Measurements from ENCODE around the gene ABCC9. TPM values are rescaled to one million over a fixed set of nuclear protein-coding genes. Genes with fewer than 3 reads are reported as not detected.
"Not testable (repeated sequence)": the region's sequence is repeated elsewhere in the genome, so short reads cannot be mapped to it uniquely, and the experiment has no call there.

Gene ABCC9
- total RNA-seq, 1 donor, result 0.10 TPM

GRCh38 chr12:21910657-21911056 is 30.6 kb downstream of the ABCC9 start:
- Histone ChIP-seq H3K27me3 (ENCODE audit: insufficient read depth, low read length) (no peaks in the 10 kb centered on the region), H3K4me3 (ENCODE audit: low read length) (no peak overlapping the region), H3K4me1 (ENCODE audit: insufficient read depth, low read length) (no peaks in the 10 kb centered on the region), H3K9me3 (ENCODE audit: low read depth, low read length) (no peaks in the 10 kb centered on the region)

GRCh38 chr12:21907948-21908837 is 33.0 kb downstream of the ABCC9 start:
- Histone ChIP-seq H3K9me3 (ENCODE audit: low read depth, low read length) (no peaks in the 10 kb centered on the region), H3K4me3 (ENCODE audit: low read length) (no peak overlapping the region), H3K4me1 (ENCODE audit: insufficient read depth, low read length) (no peaks in the 10 kb centered on the region), H3K27me3 (ENCODE audit: insufficient read depth, low read length) (no peaks in the 10 kb centered on the region)

DNA sequence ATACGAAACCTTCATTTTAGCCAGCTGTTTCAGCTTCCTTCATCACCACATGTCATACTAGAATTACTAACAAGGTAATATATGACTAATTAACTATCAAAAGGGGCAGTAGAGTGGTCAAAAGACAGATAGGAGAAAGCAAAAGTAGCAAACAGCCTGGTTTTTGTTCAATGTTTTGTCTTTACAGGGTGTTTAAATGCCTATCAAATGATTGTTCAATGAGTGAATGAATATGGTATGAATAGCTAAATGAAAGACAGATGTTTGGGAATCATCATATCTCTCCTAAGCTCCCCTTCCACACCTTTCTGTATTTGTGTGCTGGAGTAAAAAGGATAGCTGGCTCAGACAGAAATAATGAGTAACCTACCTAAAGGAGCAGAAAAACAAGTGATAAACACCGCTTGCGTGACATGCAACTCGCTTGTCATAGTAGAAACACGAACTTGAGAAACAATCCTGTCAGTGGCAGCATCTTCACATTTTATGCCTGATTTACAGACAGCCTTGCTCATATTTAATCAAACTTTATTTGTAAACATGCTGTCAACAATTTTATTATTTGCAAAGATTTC is 34.2 kb downstream of the ABCC9 start:
- no peaks in the 10 kb centered on the region for H3K27me3 ChIP-seq (ENCODE audit: insufficient read depth, low read length)
- H3K4me1 ChIP-seq (ENCODE audit: insufficient read depth, low read length), result no peaks in the 10 kb centered on the region
- H3K9me3 ChIP-seq (ENCODE audit: low read depth, low read length), result no peaks in the 10 kb centered on the region
- no peak overlapping the region for H3K4me3 ChIP-seq (ENCODE audit: low read length)

- not testable (repeated sequence) for H3K27me3 ChIP-seq (ENCODE audit: insufficient read depth, low read length); H3K4me3 ChIP-seq (ENCODE audit: low read length); H3K4me1 ChIP-seq (ENCODE audit: insufficient read depth, low read length); H3K9me3 ChIP-seq (ENCODE audit: low read depth, low read length)
Observed at GRCh38 chr12:21899532-21899931, 41.7 kb downstream of the ABCC9 start.

DNA sequence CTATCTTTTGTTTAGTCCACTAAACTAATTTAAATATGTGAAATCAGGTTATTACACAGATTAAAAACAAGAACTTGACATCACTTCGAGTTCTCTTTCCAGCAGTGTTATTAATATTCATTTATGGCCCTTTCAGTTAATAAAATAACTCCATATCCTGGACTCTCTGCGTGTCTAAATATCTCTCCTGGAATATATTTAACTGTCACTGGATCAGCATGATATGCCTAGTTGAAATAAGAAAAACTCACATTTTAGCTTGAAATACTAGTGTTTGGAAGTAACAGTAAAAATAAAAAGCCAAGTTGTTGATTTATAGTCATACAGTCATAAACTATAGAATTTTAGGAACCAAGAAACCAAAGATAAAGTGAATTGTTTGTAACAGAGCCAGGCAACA is 45.6 kb downstream of the ABCC9 start:
- Histone ChIP-seq H3K4me1 (ENCODE audit: insufficient read depth, low read length) (no peaks in the 10 kb centered on the region), H3K4me3 (ENCODE audit: low read length) (no peak overlapping the region), H3K9me3 (ENCODE audit: low read depth, low read length) (no peaks in the 10 kb centered on the region), H3K27me3 (ENCODE audit: insufficient read depth, low read length) (no peaks in the 10 kb centered on the region)

DNA sequence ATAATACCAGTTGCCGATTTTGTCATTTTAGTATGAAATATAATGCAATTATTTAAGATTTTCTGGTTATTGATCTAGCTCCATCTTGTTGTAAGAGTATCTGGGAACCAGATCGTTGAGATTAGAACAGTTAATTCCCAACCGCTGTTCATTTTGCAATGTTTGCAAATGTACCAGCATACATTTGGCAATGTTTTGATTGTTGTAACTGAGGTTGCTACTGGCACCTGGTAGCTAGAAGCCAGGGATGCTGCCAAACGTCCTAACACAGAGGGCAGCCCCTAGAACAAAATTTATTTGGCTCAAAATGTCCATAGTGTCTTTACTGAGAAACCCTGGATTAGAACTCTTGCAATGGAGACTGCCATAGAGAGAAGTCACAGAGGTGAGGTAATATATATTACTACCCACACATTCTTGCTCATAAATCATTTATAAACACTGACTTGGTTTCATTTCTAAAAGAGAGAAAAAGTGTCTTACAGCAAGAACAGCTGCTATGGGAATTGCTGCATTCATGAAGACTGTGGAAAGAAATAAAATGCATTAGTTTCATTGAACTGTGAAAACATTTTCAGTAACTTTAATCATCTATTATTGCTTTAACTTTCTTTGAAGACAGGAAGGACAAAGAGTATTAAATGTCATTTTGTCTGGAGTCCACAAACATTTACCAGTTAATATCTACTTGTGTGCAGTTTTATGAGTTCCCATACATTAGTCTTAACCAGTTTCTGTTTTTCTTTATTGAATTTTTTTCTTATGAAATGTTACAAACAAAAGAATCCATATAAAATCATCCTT is 46.2 kb downstream of the ABCC9 start:
- H3K9me3 ChIP-seq (ENCODE audit: low read depth, low read length), result no peaks in the 10 kb centered on the region
- H3K27me3 ChIP-seq (ENCODE audit: insufficient read depth, low read length), result no peaks in the 10 kb centered on the region
- no peak overlapping the region for H3K4me3 ChIP-seq (ENCODE audit: low read length)
- H3K4me1 ChIP-seq (ENCODE audit: insufficient read depth, low read length), result no peaks in the 10 kb centered on the region

DNA sequence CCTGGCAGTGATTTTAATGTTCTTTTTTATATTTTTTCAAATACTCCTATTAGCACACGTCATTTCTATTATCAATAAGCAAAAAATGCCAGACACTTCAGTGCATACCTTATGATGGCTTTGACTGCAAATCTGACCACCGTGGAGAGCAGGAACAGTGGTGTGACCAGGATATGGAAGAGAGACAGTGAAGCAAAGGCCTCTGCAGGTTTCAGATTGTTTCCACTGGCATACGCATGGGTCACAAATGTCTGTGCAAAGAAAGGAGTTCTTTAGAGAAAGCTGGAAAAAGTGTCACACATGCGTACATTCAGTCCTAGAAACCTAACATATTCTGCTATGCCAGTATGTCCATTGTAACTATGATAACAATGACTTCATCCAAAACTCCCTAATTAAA is 47.3 kb downstream of the ABCC9 start:
- Histone ChIP-seq H3K9me3 (ENCODE audit: low read depth, low read length) (no peaks in the 10 kb centered on the region), H3K27me3 (ENCODE audit: insufficient read depth, low read length) (no peaks in the 10 kb centered on the region), H3K4me1 (ENCODE audit: insufficient read depth, low read length) (no peaks in the 10 kb centered on the region), H3K4me3 (ENCODE audit: low read length) (no peak overlapping the region)

- no peaks in the 10 kb centered on the region for H3K27me3 ChIP-seq (ENCODE audit: insufficient read depth, low read length)
Observed at GRCh38 chr12:21892341-21892740, 48.9 kb downstream of the ABCC9 start.

DNA sequence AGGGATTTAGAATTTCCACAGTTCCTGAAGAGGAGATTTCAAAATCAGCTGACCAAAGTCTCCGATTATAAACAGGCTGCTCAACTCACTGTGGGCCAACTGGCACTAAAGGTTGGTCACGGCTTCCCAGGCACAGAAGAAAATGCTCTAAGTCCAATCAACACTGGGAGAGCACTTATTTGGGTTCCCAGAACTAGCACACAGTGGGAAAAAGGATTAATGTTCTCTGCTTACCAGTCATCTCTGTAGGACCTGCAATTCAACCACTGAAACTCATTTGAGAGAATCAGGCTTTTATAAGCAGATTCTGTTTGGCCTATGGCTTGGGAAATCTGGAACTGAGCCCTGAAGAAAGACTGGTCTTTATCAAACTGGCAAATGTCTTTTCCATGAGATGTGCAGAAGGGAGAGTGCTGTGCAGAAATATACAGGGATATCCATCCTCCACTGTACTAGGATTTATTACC is 49.4 kb downstream of the ABCC9 start:
- Histone ChIP-seq H3K27me3 (ENCODE audit: insufficient read depth, low read length) (no peaks in the 10 kb centered on the region), H3K4me1 (ENCODE audit: insufficient read depth, low read length) (no peaks in the 10 kb centered on the region), H3K4me3 (ENCODE audit: low read length) (no peak overlapping the region), H3K9me3 (ENCODE audit: low read depth, low read length) (no peaks in the 10 kb centered on the region)

More at GRCh38 chr12:21892341-21892740, 48.9 kb downstream of the ABCC9 start:
- no peaks in the 10 kb centered on the region for H3K4me1 ChIP-seq (ENCODE audit: insufficient read depth, low read length)
- H3K9me3 ChIP-seq (ENCODE audit: low read depth, low read length), result no peaks in the 10 kb centered on the region
- H3K4me3 ChIP-seq (ENCODE audit: low read length), result no peak overlapping the region

- Histone ChIP-seq H3K4me1 (ENCODE audit: insufficient read depth, low read length) (no peaks in the 10 kb centered on the region), H3K9me3 (ENCODE audit: low read depth, low read length) (no peaks in the 10 kb centered on the region), H3K27me3 (ENCODE audit: insufficient read depth, low read length) (no peaks in the 10 kb centered on the region), H3K4me3 (ENCODE audit: low read length) (no peak overlapping the region)
Observed at GRCh38 chr12:21888276-21888863, 52.9 kb downstream of the ABCC9 start.

DNA sequence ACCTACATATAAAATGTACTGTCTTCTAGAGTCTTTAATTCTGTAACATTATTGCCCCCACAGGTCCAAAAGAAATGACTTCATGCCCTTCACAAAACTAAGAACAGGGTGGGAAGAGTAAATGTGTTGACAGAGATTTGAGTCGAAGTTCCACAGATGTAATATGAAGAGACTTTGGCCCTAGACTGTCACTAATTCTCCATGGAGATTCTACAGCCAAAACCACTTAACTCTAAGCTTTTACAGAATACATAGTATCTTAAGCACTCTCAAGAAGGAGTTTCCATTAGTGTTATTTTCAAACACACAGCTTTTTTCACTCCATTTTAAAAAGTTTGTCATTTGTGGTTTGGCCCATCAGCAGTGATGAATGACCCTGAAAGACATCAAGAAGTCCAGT is 56.3 kb downstream of the ABCC9 start:
- Histone ChIP-seq H3K4me3 (ENCODE audit: low read length) (no peak overlapping the region), H3K27me3 (ENCODE audit: insufficient read depth, low read length) (no peaks in the 10 kb centered on the region), H3K4me1 (ENCODE audit: insufficient read depth, low read length) (no peaks in the 10 kb centered on the region), H3K9me3 (ENCODE audit: low read depth, low read length) (no peaks in the 10 kb centered on the region)

DNA sequence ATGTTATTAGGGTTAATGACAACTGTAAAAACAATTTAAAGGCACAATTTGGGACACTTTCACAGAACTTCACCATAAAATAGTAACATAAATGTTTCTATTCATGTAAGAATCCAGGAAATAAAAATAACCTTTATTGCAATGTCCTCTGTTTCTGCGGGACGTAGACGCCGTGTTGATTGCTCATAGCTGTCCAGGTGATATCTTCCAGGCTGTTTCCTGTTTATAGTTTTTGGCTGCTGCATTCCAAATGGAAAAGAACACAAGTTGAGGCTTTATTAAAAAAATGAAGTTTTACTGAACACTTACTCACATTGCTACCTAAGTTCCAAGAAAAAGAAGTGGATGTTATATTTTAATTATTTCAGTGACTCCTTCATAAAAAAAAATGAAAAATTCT is 58.6 kb downstream of the ABCC9 start:
- H3K27me3 ChIP-seq (ENCODE audit: insufficient read depth, low read length), result no peaks in the 10 kb centered on the region
- no peak overlapping the region for H3K4me3 ChIP-seq (ENCODE audit: low read length)
- no peaks in the 10 kb centered on the region for H3K9me3 ChIP-seq (ENCODE audit: low read depth, low read length)
- H3K4me1 ChIP-seq (ENCODE audit: insufficient read depth, low read length), result no peaks in the 10 kb centered on the region

DNA sequence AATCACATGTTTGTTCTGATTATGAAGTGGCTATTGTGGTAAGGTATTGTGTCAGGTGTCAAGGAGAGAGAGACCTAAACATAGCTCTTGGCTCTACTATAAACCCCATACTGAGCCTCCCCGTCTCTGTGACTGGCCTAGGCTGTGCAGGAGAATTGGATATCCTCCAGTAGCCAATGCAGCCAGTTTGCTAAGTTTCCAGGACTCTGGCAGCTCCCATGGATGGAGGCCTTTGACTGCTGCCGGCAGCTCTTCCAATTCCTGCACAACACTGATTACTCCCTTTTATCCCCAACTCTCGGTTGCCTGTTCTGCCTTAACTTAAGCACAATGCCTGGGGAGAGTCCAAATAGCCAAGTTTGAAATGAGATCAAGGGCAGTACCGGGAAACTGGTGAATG is 59.3 kb downstream of the ABCC9 start:
- Histone ChIP-seq H3K4me1 (ENCODE audit: insufficient read depth, low read length) (no peaks in the 10 kb centered on the region), H3K27me3 (ENCODE audit: insufficient read depth, low read length) (no peaks in the 10 kb centered on the region), H3K9me3 (ENCODE audit: low read depth, low read length) (no peaks in the 10 kb centered on the region), H3K4me3 (ENCODE audit: low read length) (no peak overlapping the region)

DNA sequence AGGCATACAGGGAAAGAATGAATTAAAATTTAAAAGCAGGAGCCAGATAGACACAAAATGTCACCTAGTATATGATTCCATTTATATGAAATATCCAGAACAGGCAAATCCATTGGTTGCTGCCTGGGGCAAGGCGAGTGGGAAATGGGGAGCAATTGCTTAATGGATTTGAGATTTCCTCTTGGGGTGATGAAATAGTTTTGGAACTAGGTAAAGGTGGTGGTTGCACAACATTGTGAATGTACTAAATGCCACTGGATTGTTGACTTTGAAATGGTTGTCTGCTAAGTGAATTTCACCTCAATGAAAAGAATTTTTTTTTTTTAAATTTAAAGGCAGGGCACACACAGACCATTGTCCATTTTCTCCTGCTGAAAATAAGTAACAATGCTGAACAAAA is 61.9 kb downstream of the ABCC9 start:
- no peaks in the 10 kb centered on the region for H3K4me1 ChIP-seq (ENCODE audit: insufficient read depth, low read length)
- no peaks in the 10 kb centered on the region for H3K27me3 ChIP-seq (ENCODE audit: insufficient read depth, low read length)
- no peak overlapping the region for H3K4me3 ChIP-seq (ENCODE audit: low read length)
- no peaks in the 10 kb centered on the region for H3K9me3 ChIP-seq (ENCODE audit: low read depth, low read length)

All from mononuclear cell (primary cell).